ENCODE measurements around the gene ADAMTS15.
A peak's percentile ranks its signal among the peaks of the same experiment; 100 is the strongest.
"Not testable (repeated sequence)": the region's sequence is repeated elsewhere in the genome, so short reads cannot be mapped to it uniquely, and the experiment has no call there.

ADAMTS15 gene

GRCh38 chr11:130438401-130439159 is 9.9 kb upstream of the ADAMTS15 start:
- not testable (repeated sequence) for DNase-seq

- DNase-seq, result no peak
Measured at GRCh38 chr11:130439160-130439519, 9.3 kb upstream of the ADAMTS15 start.

DNA sequence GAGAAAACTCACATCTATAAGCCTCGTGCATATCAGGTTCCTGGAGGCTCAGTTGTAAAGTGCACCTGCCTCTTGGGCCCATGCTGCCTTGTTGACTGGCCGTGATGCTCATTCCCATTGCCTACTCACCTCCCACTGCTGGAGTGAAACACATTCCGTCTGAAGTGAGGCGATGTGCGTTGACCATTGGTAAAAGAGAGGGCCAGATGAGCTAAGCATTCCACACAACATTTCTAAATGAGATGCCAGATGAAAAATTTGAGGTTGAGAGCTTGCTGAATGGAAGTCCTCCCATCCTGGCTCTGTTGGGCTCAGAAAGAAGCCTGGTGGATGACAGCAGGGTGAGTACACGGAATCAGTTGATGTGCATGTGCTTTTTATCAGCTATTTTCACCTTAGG is 8.6 kb upstream of the ADAMTS15 start:
- DNase-seq, result no peak

GRCh38 chr11:130441719-130442118 is 6.7 kb upstream of the ADAMTS15 start:
- DNase-seq, result no peak

DNA sequence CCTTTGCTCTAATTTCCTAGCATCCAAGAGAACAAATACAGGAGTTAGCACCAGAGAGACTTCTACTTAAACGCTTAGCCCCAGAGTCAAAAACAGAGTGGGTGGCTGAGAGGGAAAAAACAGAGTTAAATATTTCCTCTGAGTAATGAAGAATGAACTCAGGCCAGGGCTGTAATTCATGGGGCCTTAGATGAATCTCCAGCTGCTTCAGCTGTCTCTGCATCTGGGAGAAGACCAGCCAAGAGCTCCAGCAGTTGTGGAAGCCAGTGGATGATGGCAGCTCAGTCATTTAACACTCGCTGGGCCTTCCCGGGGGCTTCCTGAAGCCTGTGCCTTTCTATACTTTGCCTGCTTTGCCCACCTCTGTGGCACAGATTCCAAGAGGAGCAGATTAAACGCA is 5.7 kb upstream of the ADAMTS15 start:
- no peak for DNase-seq

GRCh38 chr11:130445788-130446187 is 2.7 kb upstream of the ADAMTS15 start:
- DNase-seq, result no peak

- DNase-seq, result no peak
Measured at GRCh38 chr11:130448039-130448415, 418 bp upstream of the ADAMTS15 start.

GRCh38 chr11:130449310-130449990 is 1.0 kb downstream of the ADAMTS15 start:
- DNase-seq, result peak in 1 of 2 experiments; percentile 6

DNA sequence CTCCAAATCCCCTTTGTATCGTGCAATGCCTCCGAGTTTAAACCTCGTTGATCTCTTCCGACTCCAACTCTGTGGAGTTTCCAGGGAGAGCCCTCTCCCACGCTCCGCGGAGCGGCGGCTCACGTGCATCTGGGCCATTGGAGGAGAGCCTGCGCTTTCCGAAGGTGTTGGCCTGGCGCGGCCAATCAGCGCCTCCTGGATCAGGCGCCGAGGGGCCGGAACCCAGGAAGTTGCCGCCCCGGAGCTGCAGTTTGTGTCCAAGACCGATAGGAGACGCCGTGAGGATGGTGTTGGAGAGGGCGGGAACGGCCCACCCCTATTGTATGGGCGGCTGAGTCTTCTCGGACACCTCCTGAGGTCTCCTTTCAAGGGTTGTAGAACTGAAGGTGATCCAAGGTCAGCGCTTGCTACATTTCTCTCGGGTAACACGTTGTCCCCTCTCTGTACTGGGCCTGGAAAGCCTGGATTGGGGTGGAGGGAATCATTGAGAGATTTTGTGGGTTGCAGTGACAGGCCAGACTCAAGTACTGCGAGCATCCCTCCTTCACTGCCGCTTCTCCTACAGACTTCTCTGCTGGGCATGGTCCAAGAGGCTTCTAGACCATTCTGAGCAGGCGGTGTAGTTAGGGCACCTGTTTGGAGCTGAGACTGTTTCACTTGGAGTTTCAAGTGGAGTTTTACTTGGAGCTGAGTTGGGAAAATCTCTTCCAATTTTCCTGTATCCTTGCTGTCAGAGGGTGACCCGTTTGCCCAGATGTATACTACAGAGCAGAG is 1.7 kb downstream of the ADAMTS15 start:
- DNase-seq, result no peak

GRCh38 chr11:130451231-130452019 is 3.0 kb downstream of the ADAMTS15 start:
- DNase-seq, result no peak

- DNase-seq, result no peak
Measured at GRCh38 chr11:130452176-130452575, 3.7 kb downstream of the ADAMTS15 start.

DNA sequence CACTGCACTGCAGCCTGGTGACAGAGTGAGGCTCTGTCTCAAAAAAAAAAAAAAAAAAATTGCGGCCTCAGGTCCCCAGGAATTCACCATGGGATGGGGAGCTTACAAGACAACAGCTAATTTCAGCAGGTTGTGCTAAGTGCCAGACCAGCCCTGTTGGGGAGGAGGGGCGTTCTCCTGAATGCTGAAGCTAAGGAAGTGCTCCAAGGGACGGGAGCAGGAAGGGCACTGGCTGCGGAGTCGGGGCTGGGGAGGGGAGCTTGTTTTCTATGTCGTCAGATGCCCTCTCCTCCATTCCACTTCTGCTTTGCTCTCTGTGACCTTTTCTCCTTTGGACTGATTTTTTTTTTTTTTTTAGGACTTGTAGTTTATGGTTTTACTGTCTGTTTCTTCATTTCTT is 4.5 kb downstream of the ADAMTS15 start:
- no peak for DNase-seq

DNA sequence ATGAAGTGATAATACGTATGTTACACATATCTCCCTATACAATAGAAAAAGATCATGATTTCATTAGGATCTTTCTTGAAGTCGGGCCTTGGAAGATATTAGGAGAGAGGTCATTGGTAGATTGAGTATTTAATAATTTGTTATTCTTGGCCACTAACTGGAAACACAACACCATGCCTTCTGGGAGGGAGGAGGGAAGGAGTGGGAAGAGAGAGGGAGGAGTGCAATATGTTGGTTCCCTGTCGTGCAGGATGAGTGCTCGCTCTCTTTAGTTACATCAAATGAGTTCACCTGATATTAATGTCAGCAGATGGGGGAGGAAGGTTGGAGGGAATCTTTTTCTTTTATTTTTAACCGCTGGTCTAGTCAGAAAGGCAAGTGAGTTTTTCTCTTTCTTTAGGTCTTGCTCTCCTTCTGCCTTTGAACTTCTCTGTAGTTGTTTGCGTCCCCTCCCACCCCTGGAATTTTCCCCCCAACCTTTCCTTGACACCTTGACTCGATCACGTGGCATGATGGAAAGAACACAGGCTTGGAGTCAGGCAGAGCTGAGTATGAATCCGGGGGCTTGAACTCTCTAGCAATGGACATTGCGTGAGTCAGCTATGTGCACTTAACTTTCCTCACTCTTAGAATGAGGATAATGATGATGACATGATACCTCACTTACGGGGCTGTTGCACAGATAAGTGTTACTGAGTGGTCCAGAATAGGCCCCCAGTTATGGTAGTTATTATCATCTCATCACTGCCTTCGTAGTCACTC is 6.2 kb downstream of the ADAMTS15 start:
- DNase-seq, result no peak

GRCh38 chr11:130455483-130456127 is 7.2 kb downstream of the ADAMTS15 start:
- DNase-seq, result no peak

DNA sequence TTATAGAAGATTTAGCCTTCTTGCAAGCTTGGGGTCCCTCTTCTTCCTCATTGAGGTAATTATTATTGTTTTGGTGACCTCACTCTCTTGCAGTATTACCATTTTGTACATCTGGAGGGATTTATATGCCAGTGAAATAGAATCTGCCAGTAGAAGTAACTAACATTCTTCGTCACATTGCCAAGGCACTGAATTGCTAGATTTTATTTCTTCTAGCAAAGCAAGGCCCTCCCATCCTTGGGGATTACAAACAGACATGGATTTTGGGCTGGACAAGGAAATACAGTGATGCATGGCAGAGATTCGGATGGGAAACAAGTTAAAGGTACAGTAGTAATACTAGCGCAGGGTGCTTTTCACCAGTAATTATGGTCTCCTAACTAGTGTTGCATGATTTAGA is 7.8 kb downstream of the ADAMTS15 start:
- no peak for DNase-seq

GRCh38 chr11:130457623-130458409 is 9.4 kb downstream of the ADAMTS15 start:
- DNase-seq, result no peak

DNA sequence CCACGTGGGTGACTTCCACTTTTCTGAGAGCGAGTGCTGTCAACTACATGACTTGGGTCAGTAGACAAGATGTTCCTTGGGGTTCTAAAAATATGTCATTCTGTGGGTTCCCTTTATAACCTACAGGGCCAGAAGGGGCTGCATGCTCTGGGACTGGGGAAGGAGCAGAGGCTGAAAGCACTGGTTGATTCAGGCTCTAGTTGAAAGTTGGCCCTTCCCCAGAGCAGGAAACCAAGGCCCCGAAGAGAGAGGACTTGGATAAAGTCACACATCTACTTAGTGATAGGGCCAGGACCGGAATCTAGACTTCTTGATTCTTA is 9.9 kb downstream of the ADAMTS15 start:
- DNase-seq, result no peak

- DNase-seq, result no peak
Measured at GRCh38 chr11:130459521-130459920, 11.1 kb downstream of the ADAMTS15 start.

DNA sequence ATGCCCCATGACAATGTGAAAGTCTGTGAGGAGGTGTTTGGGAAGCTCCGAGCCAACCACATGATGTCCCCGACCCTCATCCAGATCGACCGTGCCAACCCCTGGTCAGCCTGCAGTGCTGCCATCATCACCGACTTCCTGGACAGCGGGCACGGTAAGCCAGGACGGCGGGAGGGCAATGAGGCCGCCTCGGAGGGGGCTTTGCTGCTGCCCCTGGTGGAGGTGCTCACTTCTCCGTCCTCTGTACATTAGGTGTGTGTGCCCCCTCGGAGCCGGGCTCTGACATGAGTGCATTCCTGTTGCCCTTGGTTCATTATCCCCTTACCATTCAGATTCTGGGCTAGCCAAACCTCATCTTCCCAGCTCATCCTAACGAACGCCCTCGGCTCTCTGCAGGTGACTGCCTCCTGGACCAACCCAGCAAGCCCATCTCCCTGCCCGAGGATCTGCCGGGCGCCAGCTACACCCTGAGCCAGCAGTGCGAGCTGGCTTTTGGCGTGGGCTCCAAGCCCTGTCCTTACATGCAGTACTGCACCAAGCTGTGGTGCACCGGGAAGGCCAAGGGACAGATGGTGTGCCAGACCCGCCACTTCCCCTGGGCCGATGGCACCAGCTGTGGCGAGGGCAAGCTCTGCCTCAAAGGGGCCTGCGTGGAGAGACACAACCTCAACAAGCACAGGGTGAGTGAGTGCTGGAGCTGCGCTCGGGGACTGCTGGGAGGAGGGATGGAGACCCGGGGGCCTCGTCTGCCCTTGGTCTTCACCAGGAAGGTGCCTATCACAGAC is 13.8 kb downstream of the ADAMTS15 start:
- DNase-seq, result no peak

- no peak for DNase-seq
Measured at GRCh38 chr11:130462931-130463330, 14.5 kb downstream of the ADAMTS15 start.

All from NCI-H2081 (cell line).